A549 (cell line): ENCODE results near the gene COX14. TPM values are rescaled to one million over a fixed set of nuclear protein-coding genes. Genes with fewer than 3 reads are reported as not detected.
A peak's percentile ranks its signal among the peaks of the same experiment; 100 is the strongest.

ENCODE experiments used
- ATAC-seq, 2 experiments: fragments of 200-7000 bp in 1 of 2; fragments of >200 bp in 1 of 2; cut with Nextera tagmentation in 1 of 2; cut with Tn5 transposase in 1 of 2; 3 replicates each; pipeline versions ENCODE4 v1.8.0 to v1.9.1; 2018 to 2020; ENCODE audit warnings: mild to moderate bottlenecking in 1 of 2, moderate library complexity in 1 of 2
- CTCF ChIA-PET: fragments of 300-600 bp; sonication (Branson Sonifier 250); formaldehyde crosslinking; extraction: SDS; loops from one replicate; lab custom pipeline; 2021; ENCODE audit warnings: antibody characterized with exemption, inconsistent platforms; lab: Yijun Ruan, JAX
- POLR2A ChIA-PET: fragments of 350-600 bp; formaldehyde crosslinking; extraction: SDS; loops from one replicate; lab custom pipeline; 2021; ENCODE audit warnings: antibody characterized with exemption, inconsistent platforms; lab: Yijun Ruan, JAX
- DNase-seq, 2 experiments: peaks; one replicate each; pipeline versions ENCODE4 v3.0.0 to v3.0.0-alpha.2; 2011 to 2016; ENCODE audit warnings: low read depth in 1 of 2, low spot score in 1 of 2
- FAIRE-seq: peaks from 2 replicates; lab custom pipeline; 2011; peaks lifted over from hg19 to GRCh38; lab: Jason Lieb, UNC
- H3K27ac ChIP-seq, 2 experiments: fragments of >200 bp; sonication (Bioruptor Twin); formaldehyde crosslinking; 3 replicates each; pipeline ENCODE4 v1.5.1; 2016 to 2017
- H3K4me1 ChIP-seq: fragments of >200 bp; sonication (Bioruptor Twin); formaldehyde crosslinking; 3 replicates; pipeline ENCODE4 v1.6.1; 2016
- H3K4me2 ChIP-seq: fragments of >200 bp; sonication (Bioruptor Twin); formaldehyde crosslinking; 3 replicates; pipeline ENCODE4 v1.6.1; 2016
- H3K4me3 ChIP-seq: fragments of >200 bp; sonication (Bioruptor Twin); formaldehyde crosslinking; 3 replicates; pipeline ENCODE4 v1.5.1; 2016
- H3K9me3 ChIP-seq: fragments of >200 bp; sonication (Bioruptor Twin); formaldehyde crosslinking; 3 replicates; pipeline ENCODE4 v1.6.1; 2016
- ATOH8 ChIP-seq: fragments of 250-450 bp; sonication (Bioruptor Pico); IDR thresholded peaks from 2 replicates; pipeline ENCODE4 v1.5.0; 2020; ENCODE audit warnings: low read depth, mild to moderate bottlenecking, moderate library complexity
- BHLHE40 ChIP-seq: IDR thresholded peaks from 2 replicates; pipeline ENCODE4 v1.6.1; 2012; ENCODE audit warnings: low read depth, low read length, inconsistent platforms
- CBX8 ChIP-seq: fragments of 200-600 bp; sonication (generic); IDR thresholded peaks from 2 replicates; pipeline ENCODE4 v1.6.1; 2016
- CHD2 ChIP-seq: fragments of 150-350 bp; IDR thresholded peaks from 2 replicates; pipeline ENCODE4 v1.6.1; 2014; ENCODE audit warnings: low read length; ENCODE audit not compliant: partially characterized antibody
- CTCF ChIP-seq: fragments of >200 bp; sonication (Bioruptor Twin); formaldehyde crosslinking; IDR thresholded peaks from 3 replicates; pipeline ENCODE4 v1.5.1; 2016
- ELK1 ChIP-seq: fragments of 150-350 bp; IDR thresholded peaks from 2 replicates; pipeline ENCODE4 v1.6.1; 2014; ENCODE audit warnings: low read depth, mild to moderate bottlenecking, low read length
- GATA3 ChIP-seq: IDR thresholded peaks from 2 replicates; pipeline ENCODE4 v1.6.1; 2012; ENCODE audit warnings: borderline replicate concordance
- KDM5A ChIP-seq: fragments of 200-600 bp; sonication (generic); IDR thresholded peaks from 2 replicates; pipeline ENCODE4 v1.6.1; 2016; ENCODE audit warnings: antibody characterized with exemption, mild to moderate bottlenecking
- NFE2L2 ChIP-seq: fragments of 150-350 bp; conservative IDR thresholded peaks from 2 replicates; pipeline ENCODE4 v1.6.1; 2014; ENCODE audit warnings: low read length
- PBX3 ChIP-seq: IDR thresholded peaks from 2 replicates; pipeline ENCODE4 v1.6.1; 2012
- SMC3 ChIP-seq: fragments of >200 bp; sonication (Bioruptor Twin); formaldehyde crosslinking; IDR thresholded peaks from 3 replicates; pipeline ENCODE4 v1.6.1; 2018; ENCODE audit warnings: inconsistent platforms
- SREBF2 ChIP-seq: fragments of 450-650 bp; IDR thresholded peaks from 2 replicates; pipeline ENCODE4 v1.6.1; 2014; ENCODE audit warnings: mild to moderate bottlenecking, moderate library complexity
- TFCP2L1 ChIP-seq: fragments of 250-450 bp; sonication (Bioruptor Pico); IDR thresholded peaks from 2 replicates; pipeline ENCODE4 v1.5.0; 2021; ENCODE audit warnings: mild to moderate bottlenecking
- TP53 ChIP-seq: fragments of 250-450 bp; sonication (Bioruptor Pico); IDR thresholded peaks from 2 replicates; pipeline ENCODE4 v1.5.0; 2021; ENCODE audit warnings: mild to moderate bottlenecking, moderate library complexity
- ZSCAN20 ChIP-seq: fragments of 250-450 bp; sonication (Bioruptor Pico); IDR thresholded peaks from 2 replicates; pipeline ENCODE4 v1.8.0; 2022; ENCODE audit warnings: mild to moderate bottlenecking, moderate library complexity
- WGBS: methylation state at CpG from one replicate; pipeline ENCODE4 v1.1.6; 2017; ENCODE audit errors: missing lambda C conversion rate; 5-methylcytosine and 5-hydroxymethylcytosine counted together
- polyA plus RNA-seq, 4 experiments: library from polyadenylated mRNA; depleted of rRNA in 3 of 4; stranded (reverse); fragments of >200 nt; fragmentation: RNase III in 1 of 4; extraction: RNeasy Plus Mini Kit Qiagen cat#74134 plus additional on column Dnase treatment in 1 of 4; gene quantifications; 2 replicates in 3 of 4; 3 replicates in 1 of 4; pipeline ENCODE4 v1.2.3, GENCODE V29; 2011 to 2017
- TF ChIP-seq, protein P1 (sequence below): IDR thresholded peaks from 2 replicates; pipeline ENCODE4 v1.6.1; 2012
- TF ChIP-seq, protein P2 (sequence below): fragments of 250-450 bp; sonication (Bioruptor Pico); IDR thresholded peaks from 2 replicates; pipeline ENCODE4 v1.5.0; 2021; ENCODE audit warnings: mild to moderate bottlenecking, moderate library complexity, borderline replicate concordance
- TF ChIP-seq, protein P3 (sequence below): fragments of 200-600 bp; sonication (generic); IDR thresholded peaks from 2 replicates; pipeline ENCODE4 v1.6.1; 2016; ENCODE audit warnings: antibody characterized with exemption, mild to moderate bottlenecking, moderate library complexity

The COX14 gene
- polyA plus RNA-seq, 2 of the 4 experiments (the other 2 are of a cell fraction) = 93.3 to 134 TPM

- TF ChIP-seq CBX8 (no peak), BHLHE40 (0 out of 2 replicates have a peak, but pooled peaks have one; percentile 10), KDM5A (peak; percentile 41; the same call in 1 of the 2 replicates), GATA3 (no peak), NFE2L2 (no peak)
- TF ChIP-seq, protein P1, sequence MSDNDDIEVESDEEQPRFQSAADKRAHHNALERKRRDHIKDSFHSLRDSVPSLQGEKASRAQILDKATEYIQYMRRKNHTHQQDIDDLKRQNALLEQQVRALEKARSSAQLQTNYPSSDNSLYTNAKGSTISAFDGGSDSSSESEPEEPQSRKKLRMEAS = peak; percentile 85
Observed at GRCh38 chr12:50084775-50085614, 27.0 kb upstream of the COX14 start, which contains the start of gene SMARCD1 (continued).

DNA sequence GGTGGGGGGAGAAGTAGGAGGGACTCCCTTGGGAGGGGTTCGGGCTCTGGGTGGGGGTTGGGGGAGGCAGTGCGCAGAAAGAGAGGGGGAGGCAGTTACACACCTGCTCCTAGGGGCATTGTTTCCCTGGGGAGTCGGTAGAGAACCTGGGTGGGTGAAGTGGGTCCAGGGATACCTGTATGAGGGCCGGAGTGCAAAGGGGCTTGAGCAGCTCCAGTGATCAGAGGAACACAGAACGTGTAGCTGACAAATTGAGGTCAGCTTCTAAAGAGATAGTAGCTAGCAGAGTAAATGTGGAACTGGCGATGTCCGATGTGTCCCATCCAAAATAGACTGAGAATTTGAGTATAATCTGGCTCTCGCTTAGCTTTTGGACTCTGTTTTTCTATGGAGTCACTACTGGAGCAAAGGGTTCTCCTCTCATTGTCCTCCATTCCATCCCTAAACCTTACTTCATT, 26.4 kb upstream of the COX14 start:
- ChIA-PET CTCF (interaction anchor here (1.0 to 33.6 kb wide), 16 partner anchors 11 to 231 kb away, joined by 3 to 708 read pairs (median 5); partner anchors contain the start of genes AQP5, AQP6, ASIC1 and CERS5), POLR2A (interaction anchor here (1.0 to 2.0 kb wide), 11 partner anchors 11 to 344 kb away, joined by 3 to 45 read pairs (median 4); partner anchors contain the start of genes CERS5, COX14, RACGAP1 and TMBIM6)
- ATAC-seq (peak; percentile 30 to 35; a peak in 5 of 6 replicates), FAIRE-seq (no peak), DNase-seq (no peak)
- H3K27ac ChIP-seq = peak overlapping the region; percentile 96 to 99
- TF ChIP-seq, protein P2, sequence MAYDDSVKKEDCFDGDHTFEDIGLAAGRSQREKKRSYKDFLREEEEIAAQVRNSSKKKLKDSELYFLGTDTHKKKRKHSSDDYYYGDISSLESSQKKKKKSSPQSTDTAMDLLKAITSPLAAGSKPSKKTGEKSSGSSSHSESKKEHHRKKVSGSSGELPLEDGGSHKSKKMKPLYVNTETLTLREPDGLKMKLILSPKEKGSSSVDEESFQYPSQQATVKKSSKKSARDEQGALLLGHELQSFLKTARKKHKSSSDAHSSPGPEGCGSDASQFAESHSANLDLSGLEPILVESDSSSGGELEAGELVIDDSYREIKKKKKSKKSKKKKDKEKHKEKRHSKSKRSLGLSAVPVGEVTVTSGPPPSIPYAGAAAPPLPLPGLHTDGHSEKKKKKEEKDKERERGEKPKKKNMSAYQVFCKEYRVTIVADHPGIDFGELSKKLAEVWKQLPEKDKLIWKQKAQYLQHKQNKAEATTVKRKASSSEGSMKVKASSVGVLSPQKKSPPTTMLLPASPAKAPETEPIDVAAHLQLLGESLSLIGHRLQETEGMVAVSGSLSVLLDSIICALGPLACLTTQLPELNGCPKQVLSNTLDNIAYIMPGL = no peak
- TF ChIP-seq ZSCAN20 (CRISPR knock-in tag) (no peak), PBX3 (no peak), CTCF (no peak), NFE2L2 (no peak), TP53 (CRISPR knock-in tag) (no peak)
- 49% methylated on average over 6 of the region's 8 CpGs for WGBS
- H3K9me3 ChIP-seq = no peaks in the 10 kb centered on the region
- peaks cover 36% of the 10 kb centered on the region for H3K4me1 ChIP-seq
- H3K4me2 ChIP-seq = peak overlapping the region; percentile 81
- peak overlapping the region; percentile 64 for H3K4me3 ChIP-seq

- Histone ChIP-seq H3K27ac (peak overlapping the region in 1 of 2 experiments; percentile 99; a peak in 4 of 6 replicates), H3K9me3 (no peaks in the 10 kb centered on the region), H3K4me1 (peaks cover 36% of the 10 kb centered on the region), H3K4me2 (peak overlapping the region; percentile 81), H3K4me3 (peak overlapping the region; percentile 64; the same call in 2 of the 3 replicates)
- no peak for TF ChIP-seq CHD2
- TF ChIP-seq KDM5A = no peak
- TF ChIP-seq SMC3 = no peak
- TF ChIP-seq ELK1 = no peak
- TF ChIP-seq ATOH8 = no peak
- no peak for TF ChIP-seq GATA3
- TF ChIP-seq TFCP2L1 = no peak
- TF ChIP-seq, protein P3, sequence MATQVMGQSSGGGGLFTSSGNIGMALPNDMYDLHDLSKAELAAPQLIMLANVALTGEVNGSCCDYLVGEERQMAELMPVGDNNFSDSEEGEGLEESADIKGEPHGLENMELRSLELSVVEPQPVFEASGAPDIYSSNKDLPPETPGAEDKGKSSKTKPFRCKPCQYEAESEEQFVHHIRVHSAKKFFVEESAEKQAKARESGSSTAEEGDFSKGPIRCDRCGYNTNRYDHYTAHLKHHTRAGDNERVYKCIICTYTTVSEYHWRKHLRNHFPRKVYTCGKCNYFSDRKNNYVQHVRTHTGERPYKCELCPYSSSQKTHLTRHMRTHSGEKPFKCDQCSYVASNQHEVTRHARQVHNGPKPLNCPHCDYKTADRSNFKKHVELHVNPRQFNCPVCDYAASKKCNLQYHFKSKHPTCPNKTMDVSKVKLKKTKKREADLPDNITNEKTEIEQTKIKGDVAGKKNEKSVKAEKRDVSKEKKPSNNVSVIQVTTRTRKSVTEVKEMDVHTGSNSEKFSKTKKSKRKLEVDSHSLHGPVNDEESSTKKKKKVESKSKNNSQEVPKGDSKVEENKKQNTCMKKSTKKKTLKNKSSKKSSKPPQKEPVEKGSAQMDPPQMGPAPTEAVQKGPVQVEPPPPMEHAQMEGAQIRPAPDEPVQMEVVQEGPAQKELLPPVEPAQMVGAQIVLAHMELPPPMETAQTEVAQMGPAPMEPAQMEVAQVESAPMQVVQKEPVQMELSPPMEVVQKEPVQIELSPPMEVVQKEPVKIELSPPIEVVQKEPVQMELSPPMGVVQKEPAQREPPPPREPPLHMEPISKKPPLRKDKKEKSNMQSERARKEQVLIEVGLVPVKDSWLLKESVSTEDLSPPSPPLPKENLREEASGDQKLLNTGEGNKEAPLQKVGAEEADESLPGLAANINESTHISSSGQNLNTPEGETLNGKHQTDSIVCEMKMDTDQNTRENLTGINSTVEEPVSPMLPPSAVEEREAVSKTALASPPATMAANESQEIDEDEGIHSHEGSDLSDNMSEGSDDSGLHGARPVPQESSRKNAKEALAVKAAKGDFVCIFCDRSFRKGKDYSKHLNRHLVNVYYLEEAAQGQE = no peak
- TF ChIP-seq SREBF2 = no peak
- DNase-seq = no peak
- no peak for ATAC-seq
- 92% methylated on average over 3 of the region's 5 CpGs for WGBS
- ChIA-PET POLR2A (interaction anchor here (1.7 to 2.0 kb wide), 2 partner anchors 25 to 228 kb away, joined by 9 to 45 read pairs; partner anchors contain the start of gene COX14), CTCF (interaction anchor here (1.0 to 33.6 kb wide), 10 partner anchors 11 to 228 kb away, joined by 3 to 708 read pairs (median 20); partner anchors contain the start of genes AQP5, AQP6, ASIC1 and COX14)
- FAIRE-seq = no peak
Observed at GRCh38 chr12:50086148-50086547, 25.9 kb upstream of the COX14 start.
